Panc1 (cell line): ENCODE measurements around the gene ASCC1.

Source experiments
- REST ChIP-seq, 2 experiments: IDR thresholded peaks; 2 replicates each; pipeline ENCODE4 v1.6.1; 2011 to 2012; ENCODE audit warnings: low read depth in 2 of 2, control low read depth in 1 of 2, low read length in 1 of 2, mild to moderate bottlenecking in 1 of 2, moderate library complexity in 1 of 2; ENCODE audit not compliant: insufficient read depth in 1 of 2
- TF ChIP-seq, protein P1 (sequence below): fragments of 450-650 bp; IDR thresholded peaks from 2 replicates; pipeline ENCODE4 v1.5.1; 2017; ENCODE audit warnings: mild to moderate bottlenecking

DNA sequence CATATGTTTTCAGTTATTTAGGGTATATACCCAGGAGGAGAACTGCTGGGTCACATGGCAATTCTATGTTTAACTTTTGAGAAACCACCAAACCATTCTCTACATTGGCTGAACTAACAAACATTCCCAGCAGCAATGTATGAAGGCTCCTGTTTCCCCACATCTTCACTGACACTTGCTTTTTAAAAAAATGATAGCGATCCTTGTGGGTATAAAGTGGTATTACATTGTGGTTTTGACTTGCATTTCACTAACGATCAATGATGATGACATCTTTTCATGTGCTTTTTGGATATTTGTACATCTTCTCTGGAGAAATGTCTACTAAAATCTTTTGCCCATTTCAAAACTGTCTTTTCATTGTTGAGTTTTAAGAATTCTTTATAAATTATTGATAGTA, 51.5 kb downstream of the ASCC1 start:
- TF ChIP-seq, protein P1, sequence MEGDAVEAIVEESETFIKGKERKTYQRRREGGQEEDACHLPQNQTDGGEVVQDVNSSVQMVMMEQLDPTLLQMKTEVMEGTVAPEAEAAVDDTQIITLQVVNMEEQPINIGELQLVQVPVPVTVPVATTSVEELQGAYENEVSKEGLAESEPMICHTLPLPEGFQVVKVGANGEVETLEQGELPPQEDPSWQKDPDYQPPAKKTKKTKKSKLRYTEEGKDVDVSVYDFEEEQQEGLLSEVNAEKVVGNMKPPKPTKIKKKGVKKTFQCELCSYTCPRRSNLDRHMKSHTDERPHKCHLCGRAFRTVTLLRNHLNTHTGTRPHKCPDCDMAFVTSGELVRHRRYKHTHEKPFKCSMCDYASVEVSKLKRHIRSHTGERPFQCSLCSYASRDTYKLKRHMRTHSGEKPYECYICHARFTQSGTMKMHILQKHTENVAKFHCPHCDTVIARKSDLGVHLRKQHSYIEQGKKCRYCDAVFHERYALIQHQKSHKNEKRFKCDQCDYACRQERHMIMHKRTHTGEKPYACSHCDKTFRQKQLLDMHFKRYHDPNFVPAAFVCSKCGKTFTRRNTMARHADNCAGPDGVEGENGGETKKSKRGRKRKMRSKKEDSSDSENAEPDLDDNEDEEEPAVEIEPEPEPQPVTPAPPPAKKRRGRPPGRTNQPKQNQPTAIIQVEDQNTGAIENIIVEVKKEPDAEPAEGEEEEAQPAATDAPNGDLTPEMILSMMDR = no peak
- no peak for TF ChIP-seq REST (IDR thresholded peaks at IDR 0.05; ENCODE audit: insufficient read depth in 1 of 2, low read depth in 2 of 2, low read length in 1 of 2)
